Activated T-cell treated with anti-CD3 and anti-CD28 coated beads for 4 hours (primary cell): Measurements from ENCODE around the gene CLDND2.
A peak's percentile ranks its signal among the peaks of the same experiment; 100 is the strongest.

Source experiments
- DNase-seq: peaks from one replicate; pipeline ENCODE4 v3.0.0-alpha.2; 2020

The CLDND2 gene

DNA sequence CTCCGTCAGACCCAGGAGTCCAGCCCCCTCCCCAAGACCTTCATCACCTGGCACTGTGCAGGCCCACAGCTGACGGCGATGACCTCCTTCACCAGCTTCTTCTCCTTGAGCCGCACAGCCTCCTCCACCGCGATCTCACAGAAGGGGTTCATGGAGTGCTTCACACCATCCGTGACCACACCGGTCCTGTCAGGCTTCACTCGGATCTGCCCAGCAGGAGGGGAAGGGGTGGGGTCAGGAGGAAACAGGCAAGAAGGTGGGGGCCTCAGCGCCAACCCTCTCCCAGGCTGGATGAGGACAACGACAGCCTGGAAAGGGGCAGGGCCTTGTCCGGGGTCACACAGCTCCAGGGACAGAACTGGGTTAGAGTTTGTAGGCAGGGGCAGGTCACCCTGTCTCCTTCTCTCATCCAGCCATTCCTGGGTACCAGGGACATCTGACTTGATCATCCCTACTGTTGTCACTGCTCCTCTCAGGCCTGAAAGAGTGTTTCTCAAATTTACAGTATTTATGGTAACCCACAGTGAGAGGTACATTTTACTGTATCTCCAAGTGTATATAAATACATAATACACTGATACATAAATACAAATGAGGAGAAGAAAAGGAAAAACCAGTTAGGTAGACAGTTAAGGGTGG, 14.6 kb downstream of the CLDND2 start:
- DNase-seq = no peak

DNA sequence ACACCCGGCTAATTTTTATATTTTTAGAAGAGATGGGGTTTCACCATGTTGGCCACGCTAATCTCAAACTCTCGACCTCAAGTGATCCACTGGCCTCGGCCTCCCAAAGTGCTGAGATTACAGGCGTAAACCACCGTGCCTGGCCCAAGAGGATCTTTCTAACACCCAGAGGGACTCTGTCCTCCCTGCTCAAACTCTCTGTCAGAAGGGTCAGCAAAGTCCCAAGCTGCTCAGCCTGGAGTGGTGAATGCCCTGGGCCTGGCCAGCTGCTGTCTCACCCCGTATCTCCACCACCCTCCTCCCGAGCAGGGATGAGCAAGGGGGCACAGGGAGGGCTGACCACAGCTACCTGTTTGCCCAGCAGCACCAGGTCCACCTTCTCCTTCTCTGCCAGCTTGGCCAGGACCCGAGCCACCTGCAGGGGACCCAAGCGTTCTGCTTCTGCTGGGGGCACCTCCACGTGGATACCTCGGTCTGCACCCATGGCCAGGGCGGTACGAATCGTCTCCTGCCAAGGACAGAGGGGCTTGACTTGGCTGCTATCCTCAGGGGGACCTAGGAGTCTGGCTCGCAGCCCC, 15.9 kb downstream of the CLDND2 start:
- no peak for DNase-seq

DNA sequence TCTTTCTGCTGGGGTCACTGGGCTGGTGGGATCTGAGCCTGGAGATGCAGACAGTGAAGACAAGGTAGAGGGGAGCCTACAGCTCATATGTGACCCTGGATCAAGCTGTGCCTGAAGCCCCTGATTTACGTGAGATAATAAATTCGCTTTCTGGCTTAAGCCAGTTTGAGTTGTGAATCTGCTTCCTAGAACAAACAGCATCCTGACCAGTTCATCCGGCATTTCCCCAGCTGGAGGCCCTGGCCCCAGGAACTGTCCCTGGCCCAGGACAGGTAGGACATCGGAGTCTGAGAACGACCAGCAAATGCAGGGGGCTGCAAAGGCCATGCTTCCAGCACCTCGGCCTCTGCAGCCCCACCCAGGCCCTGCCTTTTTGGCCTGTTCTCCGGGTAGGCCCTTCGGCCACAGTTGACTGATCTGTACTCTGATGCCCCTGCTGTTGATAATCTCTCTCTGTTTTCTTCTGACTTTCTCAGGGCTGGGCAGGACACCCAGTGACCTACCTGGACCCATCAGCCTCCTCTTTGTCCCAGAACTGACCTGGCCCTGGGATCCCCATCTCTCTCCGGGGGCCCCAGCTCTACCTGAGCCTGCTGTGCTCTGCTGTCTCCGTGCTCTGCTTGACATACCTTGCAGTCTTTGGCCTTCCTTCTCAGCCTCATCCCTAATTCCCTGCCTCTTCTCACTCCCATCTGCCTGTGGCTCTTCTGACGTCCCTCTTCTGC, 17.4 kb downstream of the CLDND2 start:
- no peak for DNase-seq

DNA sequence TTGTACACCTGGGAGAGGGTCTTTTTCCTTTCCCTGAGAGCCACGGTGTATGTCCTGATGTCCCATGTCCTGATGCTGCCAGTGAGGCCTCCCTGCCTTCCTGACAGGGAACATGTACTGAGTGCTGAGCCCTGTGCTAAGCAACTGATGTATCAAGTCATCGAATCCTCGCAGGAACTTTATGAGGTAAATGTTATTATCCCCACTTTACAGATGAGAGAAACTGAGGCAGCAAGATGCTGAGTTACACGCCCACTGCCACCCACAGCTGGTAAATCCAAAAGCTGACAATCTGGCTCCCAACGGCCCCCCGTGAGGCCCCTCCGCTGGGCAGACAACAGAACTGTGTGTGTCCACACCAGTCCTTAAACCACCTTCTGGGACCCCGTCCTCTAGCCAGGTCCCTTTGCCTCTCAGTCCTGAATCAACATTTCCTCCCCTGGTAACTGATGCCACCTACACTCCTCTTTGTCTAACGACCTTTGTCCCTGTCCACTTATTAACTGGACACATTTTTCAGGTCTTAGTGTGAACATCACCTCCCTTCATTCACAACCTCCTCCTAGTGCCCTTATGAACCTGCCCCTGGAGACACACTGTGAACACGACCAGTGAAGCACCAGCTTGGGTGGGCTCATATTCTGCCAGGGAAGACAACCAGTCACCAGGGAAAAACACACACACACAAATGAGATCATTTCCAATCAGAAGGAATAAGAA, 21.4 kb downstream of the CLDND2 start:
- DNase-seq = no peak

DNA sequence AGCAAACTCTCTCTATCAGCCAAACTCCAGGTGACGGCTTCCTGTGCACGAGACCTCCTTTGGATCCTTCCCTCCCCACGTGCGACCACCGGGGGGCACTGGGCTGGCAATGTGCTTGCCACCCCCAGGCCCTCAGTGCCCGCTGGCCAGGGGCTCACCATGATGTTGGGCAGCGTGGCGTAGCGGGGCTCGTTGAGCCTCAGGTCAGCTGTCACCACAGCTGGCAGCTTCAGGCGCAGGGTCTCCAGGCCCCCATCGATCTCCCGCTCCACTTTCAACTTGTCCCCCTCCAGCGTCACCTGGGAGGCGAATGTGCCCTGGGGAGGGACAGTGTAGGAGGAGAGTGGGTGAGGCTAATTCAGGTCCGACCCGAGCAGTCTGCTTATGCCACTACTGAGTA, 22.1 kb downstream of the CLDND2 start:
- no peak for DNase-seq

DNA sequence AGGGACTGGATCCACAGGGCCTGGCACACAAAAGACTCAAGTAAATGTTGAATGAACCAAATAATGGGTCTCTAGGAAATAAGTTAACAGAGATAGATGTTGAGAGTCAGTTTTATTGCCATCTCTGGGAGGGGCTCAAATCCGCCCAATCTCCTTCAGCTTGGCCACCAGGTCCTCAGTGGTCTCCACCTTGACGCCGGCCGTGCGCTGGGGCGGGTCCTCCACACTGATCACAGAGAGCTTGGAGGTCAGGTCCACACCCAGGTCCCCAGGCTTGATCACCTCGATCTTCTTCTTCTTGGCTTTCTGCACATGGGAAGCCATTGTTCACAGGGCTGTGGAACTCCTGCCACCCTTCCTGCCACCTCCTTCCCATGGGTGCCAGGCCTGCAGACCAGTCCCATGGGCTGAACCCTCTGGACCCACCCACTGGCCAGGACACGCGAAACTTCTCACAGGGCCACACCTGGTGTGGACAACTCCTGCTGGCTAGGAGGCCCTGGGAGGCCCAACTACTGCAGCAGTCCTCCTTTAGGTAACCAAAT, 23.7 kb downstream of the CLDND2 start:
- no peak for DNase-seq

DNA sequence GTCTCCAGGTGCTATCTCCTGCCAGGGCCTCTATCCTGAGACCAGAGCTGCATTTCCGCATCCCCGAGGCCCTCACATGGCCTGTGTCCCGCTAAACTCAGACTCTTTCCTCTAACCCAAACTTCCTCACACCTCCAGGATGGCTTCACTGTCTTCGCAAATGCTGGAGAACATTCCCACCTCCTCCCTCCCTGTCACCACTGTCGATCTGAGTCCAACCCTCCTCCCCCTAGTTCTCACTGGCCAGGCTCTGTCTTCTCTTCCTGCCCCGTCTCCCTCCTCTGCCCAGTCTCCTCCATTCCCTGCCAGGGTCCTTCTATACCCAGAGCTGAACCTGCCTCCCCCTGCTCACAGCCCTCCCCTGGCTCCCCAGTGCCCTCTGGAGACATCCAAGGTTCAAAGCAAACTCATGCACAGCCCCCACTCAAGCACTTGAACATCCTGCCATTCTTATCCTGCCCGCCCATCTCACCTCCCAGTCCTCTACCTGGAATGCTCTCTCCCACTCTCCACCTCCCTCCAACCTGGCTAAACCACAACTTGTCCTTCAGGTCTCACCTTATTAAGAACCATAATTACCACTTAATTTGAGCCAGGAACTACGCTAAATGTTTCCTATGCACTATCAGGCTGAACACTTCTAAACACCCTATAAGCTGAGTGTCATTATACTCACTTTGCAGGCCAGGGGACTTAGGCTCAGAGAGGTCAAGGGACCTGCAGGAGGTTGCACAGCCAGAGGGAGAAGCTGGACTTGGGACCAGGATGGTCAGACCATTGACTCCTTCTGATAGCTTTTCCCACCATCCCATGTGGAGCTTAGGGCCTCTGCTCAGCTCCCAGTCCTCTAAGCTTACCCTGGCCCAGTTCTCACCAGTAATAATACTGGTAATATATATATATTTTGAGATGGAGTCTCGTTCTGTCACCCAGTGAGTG, 25.9 kb downstream of the CLDND2 start:
- DNase-seq = no peak

DNA sequence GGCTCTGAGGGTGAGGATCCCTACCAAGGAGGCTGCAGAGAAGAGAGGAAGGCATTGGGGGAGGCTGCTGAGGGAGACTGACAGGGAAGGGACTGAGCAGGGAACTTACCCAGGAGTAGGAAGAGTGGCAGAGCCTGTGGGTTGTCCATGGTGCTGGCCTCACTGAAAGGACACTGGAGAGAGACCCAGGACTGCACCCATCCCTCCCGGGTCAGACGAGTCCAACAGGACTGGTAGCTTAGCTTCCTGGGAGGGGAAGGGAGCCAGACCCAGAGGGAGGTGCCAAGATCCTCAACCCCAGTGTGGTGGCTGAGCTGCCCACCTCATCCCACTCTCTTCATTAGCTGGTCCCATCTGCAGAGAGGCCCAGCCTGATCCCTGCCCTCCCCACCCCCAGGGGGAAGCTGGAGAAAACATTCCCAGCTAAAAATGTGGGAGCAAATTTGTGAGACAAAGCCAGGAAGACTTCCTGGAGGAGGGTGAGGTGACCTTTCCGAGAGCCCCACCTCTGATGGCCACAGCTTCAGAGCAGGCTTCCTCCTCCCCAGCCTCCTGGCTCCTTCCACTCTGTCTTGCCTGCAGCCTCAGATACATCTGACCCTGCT, 26.7 kb downstream of the CLDND2 start, which contains the start of gene VSIG10L:
Gene VSIG10L, minus strand, starts transcription at position 164 of the 605 bp plus-strand sequence. Its CDS starts 15 bp downstream, at position 149.
- no peak for DNase-seq

DNA sequence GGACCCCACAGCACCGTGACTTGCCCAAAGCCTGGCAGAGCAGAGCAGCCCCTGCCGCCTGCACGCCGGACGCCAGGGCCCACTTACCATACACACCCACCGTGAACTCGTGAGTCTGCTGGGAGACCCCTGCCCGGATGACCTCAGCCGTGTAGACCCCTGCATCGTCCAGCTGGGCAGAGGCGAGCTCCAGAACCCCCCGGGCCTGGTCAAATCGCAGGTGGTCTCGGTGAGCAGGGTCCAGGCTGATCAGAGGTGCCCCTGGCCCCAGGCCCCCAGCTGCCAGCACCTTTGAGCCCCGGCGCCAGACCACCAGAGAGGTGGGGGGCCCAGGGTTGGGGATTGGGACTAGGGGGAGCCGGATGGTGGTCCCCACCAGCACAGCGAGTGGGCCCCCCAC, 27.7 kb downstream of the CLDND2 start:
- no peak for DNase-seq

DNA sequence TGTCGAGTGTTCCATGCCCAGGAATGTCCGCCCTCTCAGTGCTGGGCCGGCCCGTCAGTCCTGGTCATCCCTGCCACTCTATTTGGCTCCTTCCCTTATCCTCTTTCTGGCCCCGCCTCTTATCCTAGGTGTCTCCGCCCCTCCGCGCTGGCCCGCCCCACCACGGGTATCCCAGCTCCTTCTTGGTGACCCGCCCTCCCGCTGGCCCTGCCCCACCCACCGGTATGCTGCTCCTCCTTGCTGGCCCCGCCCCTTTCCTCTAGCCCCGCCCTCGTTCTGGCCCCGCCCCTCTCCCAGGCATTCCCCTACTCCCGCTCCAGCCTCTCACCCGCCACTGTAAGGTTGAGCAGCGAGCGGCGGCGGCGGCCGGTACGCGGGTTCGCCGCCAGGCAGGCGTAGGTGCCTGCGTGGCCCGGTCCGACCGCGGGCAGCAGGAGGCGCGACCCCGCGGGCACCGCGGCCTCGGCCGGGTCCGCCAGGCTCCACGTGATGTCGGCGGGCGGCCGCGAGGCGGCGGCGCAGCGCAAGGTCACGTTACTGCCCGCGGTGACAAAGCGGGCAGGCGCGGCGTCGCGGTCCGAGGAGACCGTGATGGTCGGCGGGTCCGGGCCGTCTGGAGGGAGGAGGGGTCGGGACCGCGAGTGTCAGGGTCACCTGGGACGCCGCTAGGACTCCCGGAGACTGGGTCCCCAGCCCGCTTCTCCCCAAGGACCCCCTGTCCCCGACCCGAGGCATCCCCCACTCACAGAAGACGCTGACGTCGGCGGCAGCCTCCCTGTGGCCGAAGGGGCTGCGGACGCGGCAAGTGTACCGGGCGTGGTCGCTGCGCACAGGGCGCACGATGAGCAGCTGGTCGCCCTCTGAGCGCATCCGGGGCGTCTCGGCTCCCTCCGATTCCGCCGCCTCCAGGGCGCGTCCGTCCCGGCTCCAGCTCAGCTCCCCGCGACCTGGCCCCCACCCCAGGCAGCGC, 28.8 kb downstream of the CLDND2 start:
- peak; percentile 91 for DNase-seq

DNA sequence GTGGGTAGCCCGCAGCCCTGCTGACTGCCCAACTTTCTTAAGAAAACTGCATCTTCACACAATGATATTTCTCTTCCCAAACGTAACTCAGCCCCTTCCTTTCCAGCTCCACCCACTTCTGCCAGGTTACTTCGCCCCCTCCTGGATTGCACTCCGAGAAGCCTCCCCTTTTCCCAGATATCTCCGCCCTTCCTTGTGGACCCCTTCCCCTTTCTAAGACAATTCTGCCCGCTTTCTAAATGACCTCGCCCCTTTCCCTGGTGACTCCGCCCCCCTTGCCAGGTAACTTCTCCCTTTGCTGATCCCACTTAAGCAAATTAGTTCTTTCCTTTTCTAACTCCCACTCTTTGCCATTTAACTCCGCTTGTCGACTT, 29.5 kb downstream of the CLDND2 start:
- DNase-seq = no peak

DNA sequence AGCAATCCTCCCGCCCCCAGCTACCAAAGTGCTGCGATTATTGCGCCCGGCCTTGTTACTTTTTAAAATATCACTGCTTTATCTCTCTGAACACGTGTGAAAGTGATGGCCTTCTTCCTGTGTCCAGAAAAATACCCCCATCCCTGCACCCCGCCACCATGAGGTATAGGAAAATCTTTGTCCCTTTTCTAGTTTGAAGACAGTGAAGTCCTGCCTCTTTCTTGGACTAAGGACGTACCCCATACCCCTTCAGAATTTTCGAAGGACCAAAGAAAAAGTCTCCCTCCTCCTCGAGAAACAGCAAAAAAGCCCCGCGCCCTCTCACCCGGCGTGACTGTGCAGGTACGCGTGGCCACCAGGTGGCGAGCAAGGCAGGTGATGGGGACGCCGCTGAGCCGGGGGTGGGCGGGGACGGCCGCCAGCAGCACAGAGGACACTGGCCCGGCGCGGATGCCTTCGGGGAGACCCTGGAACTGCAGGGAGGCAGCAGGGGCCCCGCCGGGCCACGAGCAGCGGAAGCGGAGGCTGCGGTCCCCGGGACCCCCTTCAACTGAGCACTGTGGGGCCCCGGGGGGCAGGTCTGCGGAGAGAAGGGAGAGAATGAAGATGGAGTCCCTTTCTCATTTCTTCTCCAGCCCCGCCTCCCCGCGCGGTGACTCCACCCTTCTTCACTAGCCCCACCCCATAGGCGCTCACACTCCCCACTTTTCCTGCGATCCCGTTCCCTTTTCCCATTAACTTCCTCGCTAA, 30.1 kb downstream of the CLDND2 start:
- DNase-seq = peak; percentile 82

DNA sequence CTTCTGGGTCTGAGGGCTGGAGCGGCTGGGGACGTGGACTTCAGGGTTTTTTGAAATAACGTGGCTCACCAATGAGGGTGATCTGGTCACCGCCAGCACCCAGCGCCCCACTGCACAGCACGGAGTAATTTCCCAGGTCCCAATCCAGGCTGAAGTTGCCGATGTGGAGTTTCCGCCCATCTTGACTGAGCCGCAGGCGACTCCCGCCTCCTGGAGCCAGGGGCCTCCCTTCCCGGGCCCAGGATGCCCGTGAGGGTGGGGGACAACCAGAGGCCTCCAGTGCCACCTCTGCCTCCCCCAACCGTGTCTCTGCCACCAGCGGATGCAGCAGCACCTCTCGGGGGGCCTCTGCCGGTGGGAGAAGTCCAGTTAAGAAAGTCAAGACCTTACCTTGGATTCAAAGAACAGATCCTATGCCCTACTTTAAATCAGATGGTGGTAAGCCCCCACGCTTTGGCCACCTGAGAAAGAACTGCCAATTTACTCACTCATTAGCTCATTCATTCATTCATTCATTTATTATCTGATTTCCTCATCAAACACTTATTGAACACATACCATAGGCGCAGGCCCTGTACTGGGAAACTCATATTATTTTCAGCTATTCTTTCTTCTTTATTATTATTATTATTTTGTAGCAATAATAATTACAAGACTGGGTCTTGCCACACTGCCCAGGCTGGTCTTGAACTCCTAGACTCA, 30.8 kb downstream of the CLDND2 start:
- DNase-seq = no peak

DNA sequence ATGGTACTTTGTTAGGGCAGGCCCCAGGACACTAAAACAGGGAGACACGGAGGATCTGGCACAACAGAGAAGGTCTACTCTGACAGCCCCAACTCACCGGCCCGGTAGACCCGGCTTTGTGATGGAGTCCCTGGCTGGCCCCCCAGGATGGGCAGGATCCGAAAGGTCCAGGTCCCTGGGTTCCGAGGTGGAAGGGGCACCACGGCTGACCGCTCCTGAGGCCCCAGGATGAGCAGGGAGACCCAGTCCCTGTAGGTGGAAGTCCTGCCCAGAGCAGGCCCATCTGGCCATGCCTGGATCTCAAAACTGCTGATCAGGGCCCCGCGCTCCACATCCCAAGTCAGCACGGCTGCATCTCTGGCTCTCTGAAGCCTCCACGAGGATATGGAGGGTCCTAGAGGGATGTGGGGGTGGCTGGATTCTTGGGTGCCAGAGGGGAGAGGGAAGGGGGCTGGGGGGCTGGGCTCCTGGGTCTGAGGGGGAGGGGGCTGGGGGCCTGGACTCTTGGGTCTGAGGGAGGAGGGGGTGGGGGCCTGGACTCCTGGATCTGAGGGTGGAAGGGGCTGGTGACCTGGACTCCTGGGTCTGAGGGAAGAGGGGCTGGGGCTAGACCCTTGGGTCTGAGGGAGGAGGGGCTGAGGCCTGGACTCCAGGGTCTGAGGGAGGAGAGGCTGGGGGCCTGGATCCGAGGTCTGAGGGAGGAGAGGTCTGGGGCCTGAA, 31.5 kb downstream of the CLDND2 start:
- DNase-seq = no peak

DNA sequence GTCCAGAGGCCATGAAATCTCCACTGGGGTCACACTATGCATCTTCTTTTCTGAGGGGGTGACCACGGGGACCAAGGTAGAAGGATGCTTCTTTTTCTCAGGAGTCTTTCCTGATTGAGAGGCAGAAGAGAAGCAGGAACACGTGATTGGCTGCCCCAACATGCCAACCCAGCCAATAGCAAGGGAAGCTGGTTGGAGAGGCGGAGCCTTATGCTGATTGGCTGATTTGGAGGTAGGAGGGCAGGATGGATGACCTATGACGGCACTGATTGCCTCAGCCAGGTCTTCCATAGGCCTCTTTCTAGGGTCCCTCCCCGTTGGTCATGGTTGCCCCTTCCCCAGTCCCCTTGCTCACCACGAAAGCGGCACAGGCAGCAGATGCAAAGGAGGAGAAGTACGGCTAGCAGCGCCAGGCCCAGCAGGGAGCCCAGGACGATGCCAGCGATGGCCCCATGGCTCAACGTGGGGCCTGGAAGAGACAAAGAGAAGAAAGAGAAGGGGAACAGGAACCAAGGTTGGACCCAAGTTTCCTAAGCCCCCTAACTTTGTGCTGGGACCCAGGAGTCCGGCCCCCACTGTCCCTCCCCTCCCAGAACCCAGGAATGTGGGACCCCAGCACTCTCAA, 34.9 kb downstream of the CLDND2 start:
- DNase-seq = no peak

DNA sequence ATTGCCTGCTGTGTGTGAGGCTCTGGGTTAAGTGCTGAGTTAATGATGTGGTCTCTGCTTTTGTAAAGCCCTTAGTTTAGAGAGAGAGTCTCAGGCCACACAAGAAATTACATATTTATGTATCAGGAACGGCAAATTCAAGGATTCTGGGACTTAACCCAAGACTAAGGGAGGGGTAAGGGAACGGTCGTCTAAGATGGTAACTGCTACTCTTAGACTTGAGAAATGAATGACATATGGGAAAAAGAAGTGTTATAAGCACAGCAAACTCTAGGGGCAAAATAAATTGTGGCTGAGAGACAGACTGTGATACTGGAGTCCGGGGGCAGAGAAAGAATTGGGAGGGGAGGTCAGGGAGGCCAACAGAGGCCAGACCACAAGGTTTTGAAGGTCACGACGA, 37.1 kb downstream of the CLDND2 start:
- no peak for DNase-seq

DNA sequence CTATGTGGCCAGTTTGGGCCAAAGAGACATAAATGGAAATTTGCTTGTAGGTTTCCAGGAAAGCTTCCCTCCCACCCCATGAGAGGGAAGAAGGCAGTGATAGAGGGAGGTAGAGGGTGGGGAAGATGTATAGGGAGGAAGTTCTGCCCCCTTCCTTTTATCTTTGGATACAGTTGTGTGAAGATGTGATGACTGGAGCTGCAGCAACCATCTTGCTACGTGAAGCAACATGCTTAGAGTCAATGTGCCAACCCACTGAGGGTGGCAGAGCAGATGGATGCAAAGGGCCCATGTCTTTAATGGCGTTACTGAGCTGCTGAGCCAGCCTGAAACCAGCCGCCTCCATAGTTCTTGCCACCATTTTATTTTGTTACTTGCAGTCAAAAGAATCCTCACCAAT, 37.6 kb downstream of the CLDND2 start:
- DNase-seq = no peak

DNA sequence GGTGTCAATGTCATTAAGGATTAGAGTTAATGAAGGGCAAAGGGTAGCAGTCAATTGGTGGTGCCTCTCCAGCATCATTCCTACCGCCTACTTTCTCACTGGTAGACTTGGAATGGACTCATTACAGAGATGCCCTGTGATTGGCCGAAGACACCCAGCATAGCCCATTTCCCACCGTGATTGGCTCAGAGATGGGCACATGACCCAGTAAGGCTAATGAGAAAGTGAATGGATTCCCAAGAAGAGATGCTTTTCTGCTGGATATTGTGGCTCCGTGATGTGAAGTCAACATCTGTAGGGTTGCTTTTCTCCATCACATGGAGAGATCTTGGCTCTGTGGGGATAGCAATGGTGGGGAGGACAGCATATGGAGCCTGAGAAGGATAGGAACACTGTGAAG, 38.4 kb downstream of the CLDND2 start:
- no peak for DNase-seq
